Transverse colon (tissue), 3 donors: Measurements from ENCODE around the gene PHOSPHO2.

Source experiments
- POLR2A ChIP-seq: fragments of 450-650 bp; IDR thresholded peaks from one replicate; pipeline ENCODE4 v1.6.1; 2016; ENCODE audit warnings: antibody characterized with exemption, mild to moderate bottlenecking, moderate library complexity
- POLR2AphosphoS5 ChIP-seq, 3 donors: sonication (generic); formaldehyde crosslinking; IDR thresholded peaks; one replicate each; pipeline ENCODE4 v1.6.1; 2016; ENCODE audit warnings: antibody characterized with exemption in 3 of 3

- TF ChIP-seq POLR2A (no peak), POLR2AphosphoS5 (IDR thresholded peaks at IDR 0.05) (no peak)
These were observed 40.6 kb upstream of the PHOSPHO2 start for GRCh38 chr2:169653636-169654035.
